Measurements from ENCODE around the gene FTO.

The FTO gene

DNA sequence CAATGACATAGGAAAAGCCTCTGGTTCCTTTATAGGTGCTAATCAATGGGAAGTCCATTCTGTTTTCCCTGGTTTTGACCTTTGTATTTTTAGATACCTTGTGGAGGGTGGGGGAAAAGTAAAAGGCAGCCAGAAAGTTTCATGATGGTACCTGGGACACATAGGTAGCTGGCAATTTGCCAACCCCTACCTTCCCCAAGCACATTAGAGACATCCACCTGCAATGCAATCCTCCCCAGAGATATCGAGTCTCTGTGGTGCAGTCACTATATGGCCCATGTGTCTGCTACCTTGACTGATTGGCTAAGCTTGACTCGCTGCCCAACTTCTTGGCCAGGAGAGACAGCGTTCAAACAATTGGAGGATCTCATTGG lies 496.2 kb downstream of the FTO start:
- no peak for DNase-seq (ENCODE audit: low read depth in 2 of 3, low spot score in 1 of 3)

DNA sequence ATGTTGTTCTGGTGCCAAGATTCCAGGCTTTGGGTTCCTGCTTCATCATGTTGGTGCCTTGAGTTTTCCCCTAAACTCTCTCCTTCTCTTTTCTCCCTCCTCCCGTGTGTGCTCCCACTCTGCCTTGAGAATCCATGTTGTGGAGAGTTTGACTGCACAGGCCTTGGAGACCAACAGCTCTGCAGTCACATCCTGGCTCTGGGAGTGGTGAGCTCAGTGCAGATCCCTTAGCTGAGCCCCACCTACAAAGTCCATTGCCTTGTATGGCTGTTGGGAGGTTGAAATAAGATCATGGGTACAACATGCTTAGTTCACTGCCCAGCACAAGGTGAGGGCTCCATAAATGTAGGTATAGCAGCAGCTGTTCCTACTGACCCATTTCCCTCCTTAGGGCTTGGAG lies 496.8 kb downstream of the FTO start:
- no peak for DNase-seq (ENCODE audit: low read depth in 2 of 3, low spot score in 1 of 3)

DNA sequence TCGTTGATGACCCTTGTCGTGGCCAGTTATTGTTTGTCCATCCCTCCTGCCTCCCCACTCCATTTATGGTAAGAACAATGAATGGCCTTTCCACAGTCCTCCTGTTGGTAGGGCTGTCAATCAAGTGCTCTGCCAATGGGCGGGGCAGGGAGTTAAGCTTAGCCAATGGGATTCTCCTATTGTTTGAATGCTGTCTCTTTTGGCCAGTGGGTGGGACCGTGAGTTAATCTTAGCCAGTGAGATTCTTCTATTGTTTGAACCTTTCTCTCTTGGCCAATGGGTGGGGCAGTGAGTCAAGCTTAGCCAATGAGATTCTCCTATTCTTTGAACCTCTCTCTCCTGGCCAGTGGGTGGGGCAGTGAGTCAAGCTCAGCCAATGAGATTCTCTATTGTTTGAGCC lies 497.2 kb downstream of the FTO start:
- no peak for DNase-seq (ENCODE audit: low read depth in 2 of 3, low spot score in 1 of 3)
